ENCODE results near the gene CCL20. TPM values are rescaled to one million over a fixed set of nuclear protein-coding genes. Genes with fewer than 3 reads are reported as not detected.

CCL20 gene
- total RNA-seq, 1 donor from 2014 or later = 1.0 TPM

DNA sequence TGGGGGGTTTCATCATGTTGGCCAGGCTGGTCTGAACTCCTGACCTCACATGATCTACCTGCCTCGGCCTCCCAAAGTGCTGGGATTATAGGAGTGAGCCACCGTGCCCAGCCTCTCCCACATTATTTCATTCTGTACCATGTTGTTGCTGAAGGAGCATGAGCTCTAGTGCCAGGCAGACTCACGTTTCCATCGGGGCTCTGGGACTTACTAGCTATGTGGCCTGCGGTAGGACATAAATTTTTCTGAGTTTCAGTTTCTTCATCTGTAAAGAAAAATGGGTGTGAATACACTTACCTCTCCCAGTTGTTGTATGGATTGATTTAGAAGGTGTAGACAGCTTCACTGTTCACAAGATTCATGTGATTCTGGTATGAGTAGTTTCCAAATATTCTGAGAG is 30.8 kb upstream of the CCL20 start:
- no peaks in the 10 kb centered on the region for H3K27me3 ChIP-seq (ENCODE audit: control insufficient read depth, insufficient read depth, low read length)
- no peak overlapping the region for H3K4me3 ChIP-seq (ENCODE audit: low read depth, low read length)
- H3K36me3 ChIP-seq (ENCODE audit: control insufficient read depth, insufficient read depth, low read length) = no peaks in the 10 kb centered on the region
- DNase-seq (ENCODE audit: low read depth) = no peak
- TF ChIP-seq, protein P1, sequence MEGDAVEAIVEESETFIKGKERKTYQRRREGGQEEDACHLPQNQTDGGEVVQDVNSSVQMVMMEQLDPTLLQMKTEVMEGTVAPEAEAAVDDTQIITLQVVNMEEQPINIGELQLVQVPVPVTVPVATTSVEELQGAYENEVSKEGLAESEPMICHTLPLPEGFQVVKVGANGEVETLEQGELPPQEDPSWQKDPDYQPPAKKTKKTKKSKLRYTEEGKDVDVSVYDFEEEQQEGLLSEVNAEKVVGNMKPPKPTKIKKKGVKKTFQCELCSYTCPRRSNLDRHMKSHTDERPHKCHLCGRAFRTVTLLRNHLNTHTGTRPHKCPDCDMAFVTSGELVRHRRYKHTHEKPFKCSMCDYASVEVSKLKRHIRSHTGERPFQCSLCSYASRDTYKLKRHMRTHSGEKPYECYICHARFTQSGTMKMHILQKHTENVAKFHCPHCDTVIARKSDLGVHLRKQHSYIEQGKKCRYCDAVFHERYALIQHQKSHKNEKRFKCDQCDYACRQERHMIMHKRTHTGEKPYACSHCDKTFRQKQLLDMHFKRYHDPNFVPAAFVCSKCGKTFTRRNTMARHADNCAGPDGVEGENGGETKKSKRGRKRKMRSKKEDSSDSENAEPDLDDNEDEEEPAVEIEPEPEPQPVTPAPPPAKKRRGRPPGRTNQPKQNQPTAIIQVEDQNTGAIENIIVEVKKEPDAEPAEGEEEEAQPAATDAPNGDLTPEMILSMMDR (IDR thresholded peaks at IDR 0.05; ENCODE audit: insufficient read depth, low read length, poor library complexity, severe bottlenecking) = no peak

DNA sequence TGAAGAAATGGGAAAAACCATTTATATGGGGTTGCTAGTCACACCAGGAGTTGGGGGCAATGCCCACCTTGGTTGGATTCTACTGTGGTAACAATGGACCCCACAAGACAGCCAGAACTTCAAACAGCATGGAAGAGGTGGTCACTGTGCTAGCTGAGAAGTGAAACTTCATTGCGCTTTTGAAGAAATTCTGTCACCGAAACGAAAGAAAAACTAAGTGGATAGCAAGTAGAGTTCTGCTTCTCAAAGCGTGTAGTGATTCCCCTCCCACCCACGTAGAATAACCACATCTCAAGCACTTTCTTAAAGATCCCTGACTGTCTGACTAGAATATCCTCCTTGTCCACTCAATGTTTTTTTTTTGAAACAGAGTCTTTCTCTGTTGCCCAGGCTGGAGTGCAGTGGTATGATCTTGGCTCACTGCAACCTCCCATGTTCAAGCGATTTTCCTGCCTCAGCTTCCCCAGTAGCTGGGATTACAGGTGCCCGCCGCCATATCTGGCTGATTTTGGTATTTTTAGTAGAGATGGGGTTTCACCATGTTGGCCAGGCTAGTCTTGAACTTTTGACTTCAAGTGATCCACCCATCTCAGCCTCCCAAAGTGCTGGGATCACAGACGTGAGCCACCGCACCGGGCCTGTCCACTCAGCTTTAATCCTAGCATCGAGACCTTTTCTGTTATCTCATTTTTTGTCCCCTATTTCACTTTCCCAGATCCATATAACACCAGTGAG is 30.1 kb upstream of the CCL20 start:
- Histone ChIP-seq H3K36me3 (ENCODE audit: control insufficient read depth, insufficient read depth, low read length) (no peaks in the 10 kb centered on the region), H3K4me3 (ENCODE audit: low read depth, low read length) (no peak overlapping the region)

DNA sequence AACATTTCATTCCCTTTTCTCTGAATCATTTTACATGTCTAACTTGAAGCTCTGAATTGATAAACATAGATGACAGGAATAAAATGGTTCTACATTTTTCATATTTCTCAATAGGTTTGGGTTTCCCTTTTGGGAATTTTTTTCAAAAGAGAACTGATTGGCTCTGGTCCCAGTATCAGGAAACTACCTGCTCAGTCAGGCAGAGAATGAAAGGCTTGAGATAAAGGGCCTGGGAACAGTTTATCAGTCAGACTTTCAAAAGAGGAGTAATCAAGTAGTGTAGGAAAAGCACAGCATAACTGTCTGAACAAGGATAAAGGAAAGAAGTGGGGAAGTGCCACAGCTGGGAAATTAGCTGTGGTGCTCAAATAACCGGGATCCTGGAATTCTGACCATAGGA is 28.3 kb upstream of the CCL20 start:
- TF ChIP-seq, protein P1 (IDR thresholded peaks at IDR 0.05; ENCODE audit: insufficient read depth, low read length, poor library complexity, severe bottlenecking) = no peak
- DNase-seq (ENCODE audit: low read depth) = no peak
- no peak overlapping the region for H3K4me3 ChIP-seq (ENCODE audit: low read depth, low read length)
- H3K36me3 ChIP-seq (ENCODE audit: control insufficient read depth, insufficient read depth, low read length) = no peaks in the 10 kb centered on the region
- H3K27me3 ChIP-seq (ENCODE audit: control insufficient read depth, insufficient read depth, low read length) = no peaks in the 10 kb centered on the region

More for the DNA sequence above, 30.1 kb upstream of the CCL20 start:
- TF ChIP-seq, protein P1 (IDR thresholded peaks at IDR 0.05; ENCODE audit: insufficient read depth, low read length, poor library complexity, severe bottlenecking) = no peak
- no peak for DNase-seq (ENCODE audit: low read depth)
- H3K27me3 ChIP-seq (ENCODE audit: control insufficient read depth, insufficient read depth, low read length) = no peaks in the 10 kb centered on the region

DNA sequence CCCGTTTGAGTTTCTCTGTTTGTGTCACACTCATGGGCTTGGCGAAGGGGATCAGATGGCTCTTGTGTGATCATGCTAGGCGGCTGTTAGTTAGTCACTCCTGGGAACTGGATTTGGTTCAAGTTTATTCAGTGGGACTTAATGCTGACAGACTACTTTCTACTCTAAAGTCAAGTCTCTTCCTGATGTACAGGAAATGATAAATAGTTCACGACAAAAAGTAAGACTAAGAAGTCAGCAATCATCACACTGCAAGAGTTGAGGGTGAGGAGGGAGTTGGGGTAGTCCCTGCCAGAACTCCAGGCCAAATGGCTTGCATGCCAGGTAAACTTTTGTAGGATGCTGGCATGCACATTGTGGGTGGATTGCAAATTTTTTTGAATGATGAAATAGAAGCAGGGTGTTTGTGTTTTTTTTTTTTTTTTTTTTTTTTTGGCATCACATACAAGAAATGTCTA is 25.1 kb upstream of the CCL20 start:
- Histone ChIP-seq H3K36me3 (ENCODE audit: control insufficient read depth, insufficient read depth, low read length) (no peaks in the 10 kb centered on the region), H3K27me3 (ENCODE audit: control insufficient read depth, insufficient read depth, low read length) (no peaks in the 10 kb centered on the region), H3K4me3 (ENCODE audit: low read depth, low read length) (no peak overlapping the region)
- DNase-seq (ENCODE audit: low read depth) = no peak
- TF ChIP-seq, protein P1 (IDR thresholded peaks at IDR 0.05; ENCODE audit: insufficient read depth, low read length, poor library complexity, severe bottlenecking) = no peak

DNA sequence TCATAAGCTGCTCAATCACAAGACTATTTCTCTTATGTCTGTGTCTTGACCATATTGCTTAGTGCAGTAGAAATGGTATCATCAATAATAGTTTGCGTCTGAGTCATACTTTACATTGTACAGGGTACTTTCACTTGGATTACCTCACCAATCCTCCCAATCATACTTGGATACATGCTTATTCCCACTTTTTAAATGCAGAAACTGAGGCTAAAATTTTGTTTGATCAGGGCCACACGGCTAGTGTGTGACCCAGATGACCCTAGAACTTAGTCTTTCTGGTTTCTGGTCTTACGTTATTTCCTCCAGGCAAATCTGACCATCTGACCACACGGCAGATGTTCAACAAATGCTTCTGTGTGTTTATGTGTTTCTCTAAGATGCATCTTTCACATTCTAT is 23.8 kb upstream of the CCL20 start:
- DNase-seq (ENCODE audit: low read depth) = no peak

More for the DNA sequence above, 23.8 kb upstream of the CCL20 start:
- Histone ChIP-seq H3K36me3 (ENCODE audit: control insufficient read depth, insufficient read depth, low read length) (no peaks in the 10 kb centered on the region), H3K4me3 (ENCODE audit: low read depth, low read length) (no peak overlapping the region), H3K27me3 (ENCODE audit: control insufficient read depth, insufficient read depth, low read length) (no peaks in the 10 kb centered on the region)
- TF ChIP-seq, protein P1 (IDR thresholded peaks at IDR 0.05; ENCODE audit: insufficient read depth, low read length, poor library complexity, severe bottlenecking) = no peak
